Right cardiac atrium (tissue), 5 donors: ENCODE measurements around the gene HOXC9. TPM values are rescaled to one million over a fixed set of nuclear protein-coding genes. Genes with fewer than 3 reads are reported as not detected.
A peak's percentile ranks its signal among the peaks of the same experiment; 100 is the strongest.

ENCODE experiments used
- ATAC-seq, 2 donors: fragments of 200-7000 bp; cut with Tn5 transposase; one replicate each; pipeline versions ENCODE4 v1.8.0 to v1.9.1; 2020; ENCODE audit warnings: moderate library complexity in 2 of 2, mild to moderate bottlenecking in 1 of 2
- DNase-seq, 3 donors: peaks; one replicate each; pipeline ENCODE4 v3.0.0-alpha.2; 2020
- H3K27ac ChIP-seq: one replicate; pipeline ENCODE4 v1.5.1; 2013; ENCODE audit warnings: mild to moderate bottlenecking, low read length, control low read depth, moderate library complexity
- H3K27me3 ChIP-seq: one replicate; pipeline ENCODE4 v1.6.1; 2013; ENCODE audit not compliant: control insufficient read depth, insufficient read depth
- H3K4me1 ChIP-seq: one replicate; pipeline ENCODE4 v1.6.1; 2013; ENCODE audit warnings: low read length; ENCODE audit not compliant: control insufficient read depth, insufficient read depth
- H3K4me3 ChIP-seq: one replicate; pipeline ENCODE4 v1.5.1; 2013; ENCODE audit warnings: low read length, control low read depth
- H3K9me3 ChIP-seq: one replicate; pipeline ENCODE4 v1.6.1; 2013; ENCODE audit warnings: low read length; ENCODE audit not compliant: control insufficient read depth
- WGBS: extraction: QIAGEN DNeasy Blood & Tissue Kit; methylation state at CpG from one replicate; pipeline ENCODE4 v1.1.7; 2013; 5-methylcytosine and 5-hydroxymethylcytosine counted together
- intact Hi-C, 4 donors: fragments of 100-400 bp; cut with DNase I; formaldehyde crosslinking; loops; one replicate each; pipeline versions ENCODE4 v1.11.0 to v1.14.0; 2022 to 2023
- polyA plus RNA-seq: library from polyadenylated mRNA; stranded (reverse); fragments of 200-250 nt; gene quantifications from one replicate; pipeline ENCODE4 v1.2.3, GENCODE V29; 2013
- total RNA-seq, 4 donors: library from RNA; stranded (reverse); fragmentation: NEBNext Ultra II Directional; extraction: Animal tissue kit (Norgen Biotek cat#: 25700); gene quantifications; one replicate each; pipeline ENCODE4 v1.2.1, GENCODE V29; 2021
- donor health status: healthy with polysubstance abuse.
- donor health status: DM: no; HTN: yes; CAD: no.
- donor health status: DM: no; HTN: no; CAD: no.
- donor health status: DM: no; HTN: yes; CAD: no; lungs with severe emphysema.
- donor health status: DM: yes; HTN: yes; CAD: no.

Gene HOXC9
- total and polyA plus RNA-seq, 5 donors: 0.15 TPM; not detected in 4

- no peak for ATAC-seq
- DNase-seq: peak in 1 of 3 donors; percentile 13
- Histone ChIP-seq H3K27me3 (no peaks in the 10 kb centered on the region), H3K27ac (no peak overlapping the region), H3K4me3 (no peak overlapping the region), H3K9me3 (no peaks in the 10 kb centered on the region), H3K4me1 (no peaks in the 10 kb centered on the region)
- intact Hi-C loops: no loop called here
- 10% methylated on average over 15 of the region's 15 CpGs for WGBS
These were observed 21.2 kb upstream of the HOXC9 start for GRCh38 chr12:53978477-53979356.

GRCh38 chr12:53980104-53980801 is 19.7 kb upstream of the HOXC9 start:
- no peaks in the 10 kb centered on the region for H3K27me3 ChIP-seq
- H3K4me3 ChIP-seq: no peak overlapping the region
- ATAC-seq (no peak), DNase-seq (peak in 1 of 3 donors; percentile 10)
- no peak overlapping the region for H3K27ac ChIP-seq
- no peaks in the 10 kb centered on the region for H3K4me1 ChIP-seq
- 23% methylated on average over 7 of the region's 7 CpGs for WGBS
- intact Hi-C loops: no loop called here
- H3K9me3 ChIP-seq: no peaks in the 10 kb centered on the region

GRCh38 chr12:53980802-53981496 is 19.0 kb upstream of the HOXC9 start:
- DNase-seq (no peak), ATAC-seq (no peak)
- H3K27me3 ChIP-seq: no peaks in the 10 kb centered on the region
- H3K27ac ChIP-seq: no peak overlapping the region
- no peak overlapping the region for H3K4me3 ChIP-seq
- 21% methylated on average over 15 of the region's 15 CpGs for WGBS
- H3K9me3 ChIP-seq: no peaks in the 10 kb centered on the region
- no peaks in the 10 kb centered on the region for H3K4me1 ChIP-seq
- intact Hi-C loops: no loop called here

GRCh38 chr12:53981634-53982565 is 18.1 kb upstream of the HOXC9 start:
- H3K4me3 ChIP-seq: no peak overlapping the region
- no peaks in the 10 kb centered on the region for H3K9me3 ChIP-seq
- intact Hi-C loops: no loop called here
- DNase-seq (no peak), ATAC-seq (no peak)
- no peaks in the 10 kb centered on the region for H3K4me1 ChIP-seq
- H3K27me3 ChIP-seq: no peaks in the 10 kb centered on the region
- 12% methylated on average over 30 of the region's 30 CpGs for WGBS
- no peak overlapping the region for H3K27ac ChIP-seq

- DNase-seq (no peak), ATAC-seq (no peak)
- intact Hi-C loops: no loop called here
- Histone ChIP-seq H3K27ac (no peak overlapping the region), H3K4me1 (no peaks in the 10 kb centered on the region), H3K9me3 (no peaks in the 10 kb centered on the region), H3K4me3 (no peak overlapping the region), H3K27me3 (no peaks in the 10 kb centered on the region)
- WGBS: 11% methylated on average over 26 of the region's 26 CpGs
These were observed 17.1 kb upstream of the HOXC9 start for GRCh38 chr12:53982648-53983567.

GRCh38 chr12:53983568-53983949 is 16.4 kb upstream of the HOXC9 start:
- 6% methylated on average over 17 of the region's 17 CpGs for WGBS
- no peak overlapping the region for H3K4me3 ChIP-seq
- DNase-seq: no peak
- intact Hi-C loops: no loop called here
- H3K27ac ChIP-seq: no peak overlapping the region
- H3K9me3 ChIP-seq: no peaks in the 10 kb centered on the region
- no peaks in the 10 kb centered on the region for H3K27me3 ChIP-seq
- ATAC-seq: no peak
- no peaks in the 10 kb centered on the region for H3K4me1 ChIP-seq

- H3K4me1 ChIP-seq: no peaks in the 10 kb centered on the region
- no peak for DNase-seq
- no peak for ATAC-seq
- H3K4me3 ChIP-seq: no peak overlapping the region
- no peaks in the 10 kb centered on the region for H3K9me3 ChIP-seq
- intact Hi-C loops: no loop called here
- H3K27me3 ChIP-seq: no peaks in the 10 kb centered on the region
- WGBS: 7% methylated on average over 30 of the region's 30 CpGs
- H3K27ac ChIP-seq: no peak overlapping the region
These were observed 15.9 kb upstream of the HOXC9 start for GRCh38 chr12:53983950-53984572.

GRCh38 chr12:53984901-53985691 is 14.9 kb upstream of the HOXC9 start, which contains the start of gene HOXC10:
Gene HOXC10, plus strand, starts transcription at chr12:53985146. Its CDS starts 114 bp downstream, at chr12:53985260.
- Histone ChIP-seq H3K9me3 (no peaks in the 10 kb centered on the region), H3K4me3 (peak within 1 kb of the TSS; percentile 4), H3K27ac (no peak within 1 kb of the TSS), H3K4me1 (no peaks in the 10 kb centered on the region), H3K27me3 (no peaks in the 10 kb centered on the region)
- peak; percentile 52 to 69 for ATAC-seq
- intact Hi-C loops: no loop called here
- DNase-seq: peak; percentile 79 to 90 (median 84)
- WGBS: 5% methylated on average over 55 of the region's 55 CpGs

GRCh38 chr12:53985692-53985993 is 14.3 kb upstream of the HOXC9 start:
- Histone ChIP-seq H3K27ac (no peak overlapping the region), H3K4me1 (no peaks in the 10 kb centered on the region), H3K27me3 (no peaks in the 10 kb centered on the region), H3K9me3 (no peaks in the 10 kb centered on the region), H3K4me3 (no peak overlapping the region)
- ATAC-seq (no peak), DNase-seq (no peak)
- intact Hi-C loops: no loop called here
- WGBS: 5% methylated on average over 21 of the region's 21 CpGs
